Measurements from ENCODE around the gene MGMT. TPM values are rescaled to one million over a fixed set of nuclear protein-coding genes. Genes with fewer than 3 reads are reported as not detected.

The MGMT gene
- total and polyA plus RNA-seq, 9 of the 15 experiments (the other 6 are each of a cell fraction or from before 2014, with no cell fraction given), result 0.03 to 0.29 (median 0.11) TPM; not detected in 4

DNA sequence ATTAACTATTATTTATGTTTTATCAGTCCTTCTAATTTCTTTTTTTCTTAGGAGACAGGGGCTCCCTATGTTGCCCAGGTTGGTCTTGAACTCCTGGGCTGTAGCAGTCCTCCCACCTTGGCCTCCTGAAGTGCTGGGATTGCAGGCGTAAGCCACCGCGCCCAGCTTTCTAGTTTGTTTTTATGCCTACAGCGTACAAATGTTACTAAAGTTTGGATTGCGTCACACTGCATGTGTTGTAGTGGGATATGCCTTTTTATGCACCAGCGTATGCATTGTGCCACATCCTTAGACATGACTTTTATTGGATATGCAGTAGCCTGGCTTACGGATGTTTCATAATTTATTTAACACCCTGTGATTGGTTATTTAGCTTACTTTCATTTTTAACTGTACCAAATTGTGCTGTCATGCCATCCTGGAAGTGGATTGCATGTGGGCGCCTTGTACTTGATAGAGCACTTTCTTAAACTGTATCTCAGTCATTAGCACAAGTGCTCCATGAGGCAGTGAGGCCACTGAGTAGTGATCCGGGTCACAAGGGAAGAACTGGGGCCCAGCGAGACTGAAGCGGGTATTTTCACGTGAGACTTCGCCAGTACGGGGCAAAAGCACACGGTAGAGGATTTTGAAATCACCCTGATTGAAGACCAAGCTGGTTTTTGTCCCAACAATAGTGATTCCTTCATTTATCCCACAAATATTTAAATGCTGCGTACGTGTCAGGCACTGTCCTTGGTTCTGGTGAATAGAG lies 165.0 kb downstream of the MGMT start:
- WGBS (ENCODE audit: insufficient coverage, low coverage, missing lambda C conversion rate), result 4% methylated on average over 17 of the region's 17 CpGs
- ChIA-PET CTCF (ENCODE audit: low intra/inter-chr PET ratio) (no interaction called here), POLR2A (interaction anchor here (0.8 kb wide), 1 partner anchor 380 kb away, joined by 3 read pairs; no protein-coding TSS in a partner anchor)
- in situ Hi-C loops (cut with MboI), result no loop called here
- Histone ChIP-seq H3K36me3 (ENCODE audit: control insufficient read depth, insufficient read depth, low read length) (no peaks in the 10 kb centered on the region), H3K27me3 (ENCODE audit: control insufficient read depth in 2 of 2, insufficient read depth in 2 of 2, low read length in 2 of 2) (no peaks in the 10 kb centered on the region; a peak in 1 of 5 replicates), H2AFZ (ENCODE audit: low read depth, low read length) (no peak overlapping the region), H3K9ac (ENCODE audit: insufficient read depth in 1 of 2, low read depth in 2 of 2, low read length in 2 of 2) (no peak overlapping the region), H4K20me1 (replicated peaks; ENCODE audit: control insufficient read depth, insufficient read depth, low read length) (no peaks in the 10 kb centered on the region), H3K9me3 (replicated peaks; ENCODE audit: control insufficient read depth, insufficient read depth, low read depth, low read length) (no peaks in the 10 kb centered on the region), H3K4me3 (no peak overlapping the region), H3K27ac (ENCODE audit: extremely low read depth, low read depth, low read length) (no peak overlapping the region), H3K9me1 (ENCODE audit: control insufficient read depth, insufficient read depth, low read length) (no peaks in the 10 kb centered on the region), H3K4me1 (replicated peaks in 1 of 2; ENCODE audit: control insufficient read depth in 2 of 2, insufficient read depth in 2 of 2, low read length in 2 of 2) (no peaks in the 10 kb centered on the region), H3K79me2 (ENCODE audit: control insufficient read depth, insufficient read depth, low read length) (no peaks in the 10 kb centered on the region), H3K4me2 (ENCODE audit: insufficient read depth, low read length) (no peak overlapping the region)
- no TSS peak for BruUV-seq (replicated peaks)
- DNase-seq (ENCODE audit: extremely low read depth in 1 of 4, low spot score in 3 of 4), result no peak
- no peak for ATAC-seq
- no peak for FAIRE-seq
- intact Hi-C loops (cut with micrococcal nuclease), result no loop called here
- TF ChIP-seq MTA1 (IDR thresholded peaks at IDR 0.05; ENCODE audit: borderline replicate concordance) (no peak), IRF2 (CRISPR knock-in tag; IDR thresholded peaks at IDR 0.05) (no peak), ZC3H11A (IDR thresholded peaks at IDR 0.05; ENCODE audit: low read depth, low read length) (no peak), POLR2G (IDR thresholded peaks at IDR 0.05; ENCODE audit: low read depth, low read length) (no peak), SMAD2 (IDR thresholded peaks at IDR 0.05; ENCODE audit: low read depth, low read length) (no peak), DNMT1 (IDR thresholded peaks at IDR 0.05) (no peak), ZNF780A (CRISPR knock-in tag; IDR thresholded peaks at IDR 0.05) (no peak), PTTG1 (tag; IDR thresholded peaks at IDR 0.05; ENCODE audit: low read depth) (no peak), HOXB6 (CRISPR knock-in tag; IDR thresholded peaks at IDR 0.05; ENCODE audit: borderline replicate concordance) (no peak), TAF1 (IDR thresholded peaks at IDR 0.05; ENCODE audit: control insufficient read depth, extremely low read depth, insufficient read depth, low read length, severe bottlenecking) (no peak), FOXK2 (conservative IDR thresholded peaks at IDR 0.05 in 1 of 2, IDR thresholded peaks at IDR 0.05 in 1 of 2; ENCODE audit: low read depth in 2 of 2) (no peak), SP2 (IDR thresholded peaks at IDR 0.05; ENCODE audit: extremely low read depth, low read depth, low read length, poor library complexity, severe bottlenecking) (no peak), MCM7 (IDR thresholded peaks at IDR 0.05) (no peak), HDAC2 (IDR thresholded peaks at IDR 0.05) (no peak), ZNF830 (CRISPR knock-in tag; IDR thresholded peaks at IDR 0.05) (no peak)
- TF ChIP-seq, protein P1, sequence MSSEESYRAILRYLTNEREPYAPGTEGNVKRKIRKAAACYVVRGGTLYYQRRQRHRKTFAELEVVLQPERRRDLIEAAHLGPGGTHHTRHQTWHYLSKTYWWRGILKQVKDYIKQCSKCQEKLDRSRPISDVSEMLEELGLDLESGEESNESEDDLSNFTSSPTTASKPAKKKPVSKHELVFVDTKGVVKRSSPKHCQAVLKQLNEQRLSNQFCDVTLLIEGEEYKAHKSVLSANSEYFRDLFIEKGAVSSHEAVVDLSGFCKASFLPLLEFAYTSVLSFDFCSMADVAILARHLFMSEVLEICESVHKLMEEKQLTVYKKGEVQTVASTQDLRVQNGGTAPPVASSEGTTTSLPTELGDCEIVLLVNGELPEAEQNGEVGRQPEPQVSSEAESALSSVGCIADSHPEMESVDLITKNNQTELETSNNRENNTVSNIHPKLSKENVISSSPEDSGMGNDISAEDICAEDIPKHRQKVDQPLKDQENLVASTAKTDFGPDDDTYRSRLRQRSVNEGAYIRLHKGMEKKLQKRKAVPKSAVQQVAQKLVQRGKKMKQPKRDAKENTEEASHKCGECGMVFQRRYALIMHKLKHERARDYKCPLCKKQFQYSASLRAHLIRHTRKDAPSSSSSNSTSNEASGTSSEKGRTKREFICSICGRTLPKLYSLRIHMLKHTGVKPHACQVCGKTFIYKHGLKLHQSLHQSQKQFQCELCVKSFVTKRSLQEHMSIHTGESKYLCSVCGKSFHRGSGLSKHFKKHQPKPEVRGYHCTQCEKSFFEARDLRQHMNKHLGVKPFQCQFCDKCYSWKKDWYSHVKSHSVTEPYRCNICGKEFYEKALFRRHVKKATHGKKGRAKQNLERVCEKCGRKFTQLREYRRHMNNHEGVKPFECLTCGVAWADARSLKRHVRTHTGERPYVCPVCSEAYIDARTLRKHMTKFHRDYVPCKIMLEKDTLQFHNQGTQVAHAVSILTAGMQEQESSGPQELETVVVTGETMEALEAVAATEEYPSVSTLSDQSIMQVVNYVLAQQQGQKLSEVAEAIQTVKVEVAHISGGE (CRISPR knock-in tag; IDR thresholded peaks at IDR 0.05), result no peak
- TF ChIP-seq, protein P2, sequence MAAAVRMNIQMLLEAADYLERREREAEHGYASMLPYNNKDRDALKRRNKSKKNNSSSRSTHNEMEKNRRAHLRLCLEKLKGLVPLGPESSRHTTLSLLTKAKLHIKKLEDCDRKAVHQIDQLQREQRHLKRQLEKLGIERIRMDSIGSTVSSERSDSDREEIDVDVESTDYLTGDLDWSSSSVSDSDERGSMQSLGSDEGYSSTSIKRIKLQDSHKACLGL (CRISPR knock-in tag; IDR thresholded peaks at IDR 0.05; ENCODE audit: borderline replicate concordance, poor library complexity, severe bottlenecking), result no peak
- TF ChIP-seq, protein P3, sequence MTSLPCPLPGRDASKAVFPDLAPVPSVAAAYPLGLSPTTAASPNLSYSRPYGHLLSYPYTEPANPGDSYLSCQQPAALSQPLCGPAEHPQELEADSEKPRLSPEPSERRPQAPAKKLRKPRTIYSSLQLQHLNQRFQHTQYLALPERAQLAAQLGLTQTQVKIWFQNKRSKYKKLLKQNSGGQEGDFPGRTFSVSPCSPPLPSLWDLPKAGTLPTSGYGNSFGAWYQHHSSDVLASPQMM (CRISPR knock-in tag; IDR thresholded peaks at IDR 0.05), result no peak

Data from K562 (cell line).